GM23338 (cell line): ENCODE data around the gene FBXW2. TPM values are rescaled to one million over a fixed set of nuclear protein-coding genes. Genes with fewer than 3 reads are reported as not detected.

Experiments
- ATAC-seq: fragments of 200-7000 bp; cut with Tn5 transposase; 3 replicates; pipeline ENCODE4 v1.9.1; 2020
- DNase-seq: peaks from one replicate; pipeline ENCODE4 v3.0.0-alpha.2; 2015; ENCODE audit warnings: low spot score
- H2AFZ ChIP-seq: fragments of 200-600 bp; sonication (generic); 2 replicates; pipeline ENCODE4 v1.8.0; 2016; ENCODE audit warnings: antibody characterized with exemption, mild to moderate bottlenecking, moderate library complexity
- H3F3A ChIP-seq: fragments of 200-600 bp; sonication (generic); replicated peaks from 2 replicates; pipeline ENCODE4 v1.8.0; 2017; ENCODE audit warnings: antibody characterized with exemption, mixed run types, low read depth
- H3K27ac ChIP-seq: fragments of 200-600 bp; sonication (generic); 2 replicates; pipeline ENCODE4 v1.6.1; 2016; ENCODE audit warnings: low read depth
- H3K27me3 ChIP-seq: fragments of 200-600 bp; sonication (generic); 2 replicates; pipeline ENCODE4 v1.8.0; 2016; ENCODE audit warnings: mild to moderate bottlenecking, mixed run types, moderate library complexity; ENCODE audit not compliant: insufficient read depth
- H3K36me3 ChIP-seq: fragments of 200-600 bp; sonication (generic); 2 replicates; pipeline ENCODE4 v1.8.0; 2016; ENCODE audit warnings: mild to moderate bottlenecking; ENCODE audit not compliant: insufficient read depth
- H3K4me1 ChIP-seq: fragments of 200-600 bp; sonication (generic); 2 replicates; pipeline ENCODE4 v1.8.0; 2016; ENCODE audit warnings: mild to moderate bottlenecking, moderate library complexity; ENCODE audit not compliant: insufficient read depth
- H3K4me2 ChIP-seq: fragments of 200-600 bp; sonication (generic); 2 replicates; pipeline ENCODE4 v1.7.1; 2017; ENCODE audit warnings: mixed run types
- H3K4me3 ChIP-seq: fragments of 200-600 bp; sonication (generic); 2 replicates; pipeline ENCODE4 v1.6.1; 2016; ENCODE audit warnings: mixed run types
- H3K79me2 ChIP-seq: fragments of 200-600 bp; sonication (generic); replicated peaks from 2 replicates; pipeline ENCODE4 v1.8.0; 2017; ENCODE audit warnings: mild to moderate bottlenecking; ENCODE audit not compliant: insufficient read depth
- H3K9me2 ChIP-seq: fragments of 200-600 bp; sonication (generic); 2 replicates; pipeline ENCODE4 v1.8.0; 2017; ENCODE audit not compliant: insufficient read depth
- H4K20me1 ChIP-seq: fragments of 200-600 bp; sonication (generic); replicated peaks from 2 replicates; pipeline ENCODE4 v1.8.0; 2017; ENCODE audit warnings: mild to moderate bottlenecking; ENCODE audit not compliant: insufficient read depth
- H3K27ac Mint-ChIP-seq: 2 replicates; pipeline ENCODE4 v1.8.0; 2020; ENCODE audit warnings: inconsistent platforms, mild to moderate bottlenecking, moderate library complexity, mixed read lengths
- H3K27me3 Mint-ChIP-seq: 3 replicates; pipeline ENCODE4 v1.8.0; 2022; ENCODE audit warnings: low read depth, mild to moderate bottlenecking, moderate library complexity, mixed read lengths, inconsistent platforms; ENCODE audit not compliant: insufficient read depth, poor library complexity
- H3K36me3 Mint-ChIP-seq: 3 replicates; pipeline ENCODE4 v1.8.0; 2021; ENCODE audit warnings: low read depth, mild to moderate bottlenecking, inconsistent platforms, moderate library complexity, mixed read lengths
- H3K4me1 Mint-ChIP-seq: 3 replicates; pipeline ENCODE4 v1.8.0; 2020; ENCODE audit warnings: mild to moderate bottlenecking, inconsistent platforms, mixed read lengths
- H3K4me3 Mint-ChIP-seq: 3 replicates; pipeline ENCODE4 v1.8.0; 2021; ENCODE audit warnings: moderate library complexity, mild to moderate bottlenecking, inconsistent platforms, mixed read lengths
- H3K9me3 Mint-ChIP-seq: 3 replicates; pipeline ENCODE4 v1.8.0; 2020; ENCODE audit warnings: moderate library complexity, mild to moderate bottlenecking, inconsistent platforms, mixed read lengths
- CTCF ChIP-seq, 2 experiments: fragments of 200-600 bp in 1 of 2; sonication (generic) in 1 of 2; conservative IDR thresholded peaks; 2 replicates each; pipeline versions ENCODE4 v1.5.1 to v1.6.1; 2016 to 2017; ENCODE audit warnings: antibody characterized with exemption in 2 of 2, low read depth in 2 of 2, mild to moderate bottlenecking in 2 of 2, moderate library complexity in 1 of 2
- EZH2 ChIP-seq: fragments of 200-600 bp; sonication (generic); IDR thresholded peaks from one replicate; pipeline ENCODE4 v1.8.0; 2017; ENCODE audit warnings: antibody characterized with exemption, mild to moderate bottlenecking, low read depth; ENCODE audit not compliant: unreplicated experiment
- EZH2phosphoT487 ChIP-seq: fragments of 200-600 bp; sonication (generic); IDR thresholded peaks from one replicate; pipeline ENCODE4 v1.8.1; 2018; ENCODE audit warnings: antibody characterized with exemption; ENCODE audit not compliant: unreplicated experiment
- JUNB ChIP-seq: IDR thresholded peaks from one replicate; pipeline ENCODE4 v1.6.1; 2016; ENCODE audit warnings: antibody characterized with exemption; ENCODE audit not compliant: unreplicated experiment
- POLR2AphosphoS5 ChIP-seq: IDR thresholded peaks from 2 replicates; pipeline ENCODE4 v1.6.1; 2016; ENCODE audit warnings: antibody characterized with exemption, low read depth
- REST ChIP-seq: IDR thresholded peaks from one replicate; pipeline ENCODE4 v1.6.1; 2018; ENCODE audit warnings: antibody characterized with exemption; ENCODE audit not compliant: unreplicated experiment
- STAT1 ChIP-seq: IDR thresholded peaks from one replicate; pipeline ENCODE4 v1.6.1; 2016; ENCODE audit warnings: antibody characterized with exemption; ENCODE audit not compliant: unreplicated experiment
- ZNF114 ChIP-seq: fragments of 250-450 bp; sonication (Bioruptor Pico); IDR thresholded peaks from 2 replicates; pipeline ENCODE4 v1.5.0; 2020; ENCODE audit warnings: mild to moderate bottlenecking, moderate library complexity
- ZNF331 ChIP-seq: fragments of 250-450 bp; sonication (Bioruptor Pico); IDR thresholded peaks from 2 replicates; pipeline ENCODE4 v1.5.0; 2020; ENCODE audit warnings: low read depth, mild to moderate bottlenecking, moderate library complexity
- polyA plus RNA-seq: library from polyadenylated mRNA; unstranded; fragments of >200 nt; fragmentation: Nextera tagmentation; extraction: Ambion mirVana; gene quantifications from 2 replicates; pipeline ENCODE4 v1.2.1, GENCODE V29; 2016
- total RNA-seq: library from RNA; depleted of rRNA; stranded (reverse); fragments of >200 nt; shearing (Covaris generic); gene quantifications from 2 replicates; pipeline ENCODE4 v1.2.3, GENCODE V29; 2014

The FBXW2 gene
- total and polyA plus RNA-seq, 2 experiments from 2014 or later = 10.0 to 55.2 TPM

GRCh38 chr9:120729791-120730241 is 63.4 kb downstream of the FBXW2 start:
- Histone ChIP-seq H3K4me2 (no peak overlapping the region), H4K20me1 (no peaks in the 10 kb centered on the region), H3K4me1 (no peaks in the 10 kb centered on the region), H3K79me2 (no peaks in the 10 kb centered on the region), H3K36me3 (no peaks in the 10 kb centered on the region), H3K27me3 (no peaks in the 10 kb centered on the region), H2AFZ (no peak overlapping the region), H3K9me2 (0 out of 2 replicates have a peak, but pooled peaks cover 4% of the 10 kb centered on the region), H3K4me3 (no peak overlapping the region), H3K27ac (no peak overlapping the region), H3F3A (no peaks in the 10 kb centered on the region)
- DNase-seq = peak; percentile 76
- Mint-ChIP-seq H3K27ac (no peak overlapping the region), H3K9me3 (no peaks in the 10 kb centered on the region), H3K27me3 (peaks cover 8% of the 10 kb centered on the region), H3K4me3 (no peak overlapping the region), H3K4me1 (peaks cover 13% of the 10 kb centered on the region), H3K36me3 (no peaks in the 10 kb centered on the region)
- TF ChIP-seq CTCF (conservative IDR thresholded peaks at IDR 0.05; ENCODE audit: low read depth in 2 of 2) (peak; percentile 78 to 79), EZH2phosphoT487 (no peak), ZNF114 (CRISPR knock-in tag) (no peak), EZH2 (no peak)
- peak; percentile 87 for ATAC-seq

GRCh38 chr9:120726484-120726883 is 66.7 kb downstream of the FBXW2 start:
- Mint-ChIP-seq H3K9me3 (no peaks in the 10 kb centered on the region), H3K4me3 (no peak overlapping the region)
- no peak for ATAC-seq
- TF ChIP-seq REST (no peak), ZNF114 (CRISPR knock-in tag) (no peak), STAT1 (no peak), EZH2phosphoT487 (no peak), POLR2AphosphoS5 (no peak), ZNF331 (CRISPR knock-in tag) (no peak), CTCF (conservative IDR thresholded peaks at IDR 0.05; ENCODE audit: low read depth in 2 of 2) (no peak), JUNB (no peak)

More at GRCh38 chr9:120726484-120726883, 66.7 kb downstream of the FBXW2 start:
- no peak for DNase-seq
- Histone ChIP-seq H3K27me3 (no peaks in the 10 kb centered on the region), H3K79me2 (no peaks in the 10 kb centered on the region), H3K4me1 (no peaks in the 10 kb centered on the region), H4K20me1 (no peaks in the 10 kb centered on the region), H3K27ac (no peak overlapping the region), H3F3A (no peaks in the 10 kb centered on the region), H3K4me2 (no peak overlapping the region), H3K4me3 (no peak overlapping the region), H3K36me3 (no peaks in the 10 kb centered on the region), H2AFZ (no peak overlapping the region), H3K9me2 (no peaks in the 10 kb centered on the region)
- Mint-ChIP-seq H3K36me3 (no peaks in the 10 kb centered on the region), H3K4me1 (peaks cover 12% of the 10 kb centered on the region), H3K27ac (no peak overlapping the region), H3K27me3 (peaks cover 5% of the 10 kb centered on the region)
